Measurements from ENCODE around the gene GRXCR2.
"Not testable (repeated sequence)": the region's sequence is repeated elsewhere in the genome, so short reads cannot be mapped to it uniquely, and the experiment has no call there.

Gene GRXCR2

DNA sequence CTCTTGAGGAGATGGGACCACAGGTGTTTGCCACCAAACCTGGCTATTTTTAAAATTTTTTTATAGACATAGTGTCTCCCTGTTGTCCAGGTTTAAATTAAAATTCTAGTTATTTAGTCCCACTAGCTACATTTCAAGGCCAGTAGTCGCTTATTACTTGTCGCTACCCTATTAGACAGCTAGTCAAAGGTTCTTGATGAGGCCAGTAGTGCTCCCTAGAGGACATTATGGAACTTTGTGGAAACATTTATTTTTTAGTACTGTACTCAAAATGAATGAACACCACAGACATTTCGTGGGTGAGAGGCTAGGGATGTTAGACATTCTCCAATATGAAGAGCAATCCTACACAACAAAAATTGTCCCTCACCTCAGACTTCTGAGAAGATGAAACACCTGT, 14.4 kb upstream of the GRXCR2 start:
- no peak overlapping the region for H3K4me3 ChIP-seq (ENCODE audit: low read length)
- no peak for TF ChIP-seq CTCF (conservative IDR thresholded peaks at IDR 0.05; ENCODE audit: low read depth, low read length)
- DNase-seq (ENCODE audit: low read depth) = no peak

GRCh38 chr5:145874765-145875164, 2.0 kb upstream of the GRXCR2 start:
- DNase-seq (ENCODE audit: low read depth) = no peak
- TF ChIP-seq CTCF (conservative IDR thresholded peaks at IDR 0.05; ENCODE audit: low read depth, low read length) = no peak
- H3K4me3 ChIP-seq (ENCODE audit: low read length) = no peak overlapping the region

DNA sequence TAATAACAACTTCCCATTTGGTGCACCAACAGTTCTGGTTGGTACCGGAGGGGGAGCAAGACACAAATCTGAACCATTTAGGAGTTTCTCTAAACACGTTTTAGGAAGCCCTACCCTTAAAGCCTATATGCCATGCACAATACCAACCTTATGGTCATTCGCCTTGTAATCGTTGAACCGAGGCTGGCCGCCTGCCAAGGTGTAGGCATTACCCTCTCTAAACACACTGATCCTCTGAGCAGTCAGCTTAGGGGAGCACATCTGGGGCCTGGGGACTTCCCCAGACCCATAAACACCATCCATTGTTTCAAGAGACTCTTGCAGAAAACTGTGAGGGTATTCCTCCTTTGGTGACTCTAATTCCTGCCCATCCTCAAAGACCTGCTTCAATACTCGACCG, 328 bp downstream of the GRXCR2 start:
- DNase-seq (ENCODE audit: low read depth) = peak; percentile 17
- no peak for TF ChIP-seq CTCF (conservative IDR thresholded peaks at IDR 0.05; ENCODE audit: low read depth, low read length)
- H3K4me3 ChIP-seq (ENCODE audit: low read length) = no peak overlapping the region

GRCh38 chr5:145869753-145870152, 3.1 kb downstream of the GRXCR2 start:
- no peak for DNase-seq (ENCODE audit: low read depth)
- H3K4me3 ChIP-seq (ENCODE audit: low read length) = no peak overlapping the region
- TF ChIP-seq CTCF (conservative IDR thresholded peaks at IDR 0.05; ENCODE audit: low read depth, low read length) = no peak

DNA sequence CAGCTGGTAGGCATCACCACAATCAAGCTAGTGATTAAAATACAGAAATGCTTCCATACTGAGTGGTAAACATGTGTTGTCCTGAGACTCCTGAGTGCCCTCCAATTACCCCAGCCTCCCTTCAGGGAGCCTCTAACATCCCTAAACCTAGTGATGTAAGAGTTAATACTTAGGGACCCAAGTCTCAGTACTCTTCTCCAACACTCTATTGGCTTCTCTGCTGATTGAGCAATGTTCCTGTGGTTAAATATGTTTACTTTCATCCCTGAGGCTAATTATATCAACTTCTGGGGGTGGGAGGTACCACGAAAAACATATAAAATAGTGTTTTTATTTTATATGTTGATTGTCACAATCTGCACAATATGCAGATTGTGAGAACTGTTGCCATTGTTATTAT, 5.0 kb downstream of the GRXCR2 start:
- H3K4me3 ChIP-seq (ENCODE audit: low read length) = no peak overlapping the region
- no peak for DNase-seq (ENCODE audit: low read depth)
- no peak for TF ChIP-seq CTCF (conservative IDR thresholded peaks at IDR 0.05; ENCODE audit: low read depth, low read length)

- H3K4me3 ChIP-seq (ENCODE audit: low read length); DNase-seq (ENCODE audit: low read depth): not testable (repeated sequence)
Observed at GRCh38 chr5:145864432-145864831, 8.4 kb downstream of the GRXCR2 start.

DNA sequence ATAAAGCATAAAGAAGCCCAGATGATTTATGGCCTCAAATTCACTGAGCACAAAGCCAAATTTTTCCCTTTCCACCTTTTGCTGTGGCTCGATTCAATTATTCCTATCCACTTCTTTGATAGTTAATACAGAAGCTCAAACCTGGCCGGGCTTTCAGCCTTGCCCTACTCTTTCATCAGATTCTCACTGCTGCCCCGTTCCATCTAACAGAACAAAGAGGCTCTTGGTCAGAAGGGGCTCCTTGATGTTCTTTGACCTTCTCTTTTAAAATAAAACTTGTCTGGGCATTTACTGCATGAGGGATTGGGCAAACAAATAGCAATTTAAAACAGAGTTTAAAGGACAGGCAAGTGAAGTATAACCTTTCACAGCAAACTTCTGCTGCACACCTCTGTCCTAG, 9.8 kb downstream of the GRXCR2 start:
- TF ChIP-seq CTCF (conservative IDR thresholded peaks at IDR 0.05; ENCODE audit: low read depth, low read length) = no peak
- no peak for DNase-seq (ENCODE audit: low read depth)
- H3K4me3 ChIP-seq (ENCODE audit: low read length) = no peak overlapping the region

DNA sequence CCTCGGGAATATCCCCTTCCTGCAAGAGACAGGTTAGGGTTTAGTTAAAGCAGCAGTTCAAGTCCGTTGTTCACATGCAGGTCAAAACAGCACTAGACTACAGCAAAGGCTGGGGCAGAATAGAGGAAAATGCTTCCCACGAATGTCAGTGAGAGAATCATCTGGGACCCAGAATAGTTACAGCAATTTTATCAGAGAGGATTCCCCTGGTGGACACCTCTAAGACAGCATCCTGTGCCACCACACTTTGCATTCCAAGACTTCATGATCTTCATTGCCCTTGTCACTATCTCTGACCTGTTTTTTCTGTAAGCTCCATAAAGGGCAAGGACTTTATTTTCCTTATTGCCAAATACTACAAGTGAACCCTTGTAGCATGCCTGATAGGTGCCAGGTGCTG, 12.9 kb downstream of the GRXCR2 start:
- TF ChIP-seq CTCF (conservative IDR thresholded peaks at IDR 0.05; ENCODE audit: low read depth, low read length) = peak; percentile 24
- DNase-seq (ENCODE audit: low read depth) = no peak
- H3K4me3 ChIP-seq (ENCODE audit: low read length) = no peak overlapping the region
